Measurements from ENCODE around the gene SAMM50. TPM values are rescaled to one million over a fixed set of nuclear protein-coding genes. Genes with fewer than 3 reads are reported as not detected.

The SAMM50 gene
- total RNA-seq, 1 experiment from 2014 or later, result 57.5 TPM

- peak; percentile 59 for DNase-seq (ENCODE audit: low read depth)
Measured at GRCh38 chr22:43945632-43946383, 9.4 kb upstream of the SAMM50 start.

DNA sequence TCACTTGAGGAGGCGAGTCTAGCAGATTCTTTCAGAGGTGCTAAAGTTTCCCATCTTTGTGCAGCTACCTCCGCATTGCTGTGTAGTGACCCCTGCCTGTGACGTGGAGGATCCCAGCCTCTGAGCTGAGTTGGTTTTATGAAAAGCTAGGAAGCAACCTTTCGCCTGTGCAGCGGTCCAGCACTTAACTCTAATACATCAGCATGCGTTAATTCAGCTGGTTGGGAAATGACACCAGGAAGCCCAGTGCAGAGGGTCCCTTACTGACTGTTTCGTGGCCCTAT is 8.9 kb upstream of the SAMM50 start:
- no peak for DNase-seq (ENCODE audit: low read depth)

- DNase-seq (ENCODE audit: low read depth), result no peak
Measured at GRCh38 chr22:43948836-43949406, 6.3 kb upstream of the SAMM50 start.

DNA sequence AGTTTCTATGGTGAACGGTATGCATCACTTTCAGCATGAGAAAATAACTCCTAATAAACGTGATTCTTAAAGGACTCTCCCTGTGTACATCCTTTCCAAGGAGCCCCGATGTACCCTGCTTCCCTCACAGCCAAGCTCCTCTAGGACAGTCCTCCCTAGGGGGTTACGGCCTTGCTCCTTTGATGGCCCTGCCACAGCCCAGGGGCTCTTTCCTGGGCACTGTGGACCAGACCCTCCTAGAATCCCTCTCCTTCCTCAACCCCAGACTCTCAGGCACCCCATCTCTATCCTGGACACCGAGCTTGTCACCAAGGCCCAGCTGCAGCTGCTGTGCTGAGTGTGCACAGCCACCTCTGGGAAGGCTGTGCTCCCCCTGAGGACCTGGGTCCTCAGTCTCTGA is 3.9 kb upstream of the SAMM50 start:
- no peak for DNase-seq (ENCODE audit: low read depth)

DNA sequence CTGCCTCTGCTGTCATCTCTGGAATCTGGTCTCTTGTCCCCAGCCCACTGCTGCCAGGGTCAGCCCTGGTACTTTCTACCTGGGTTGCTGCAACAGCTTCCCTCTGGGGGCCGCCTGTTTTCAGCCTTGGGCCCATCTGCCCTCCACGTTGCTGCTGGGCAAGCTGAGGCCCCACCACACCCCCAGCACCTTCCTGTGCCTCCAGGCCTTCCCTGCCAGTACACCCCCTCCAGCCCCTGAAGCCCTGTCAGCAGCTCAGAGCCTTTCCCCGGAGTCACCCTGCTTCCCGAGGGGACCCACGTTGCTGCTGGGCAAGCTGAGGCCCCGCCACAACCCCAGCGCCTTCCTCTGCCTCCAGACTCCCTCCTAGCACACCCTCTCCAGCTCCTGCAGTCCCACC is 3.3 kb upstream of the SAMM50 start:
- no peak for DNase-seq (ENCODE audit: low read depth)

DNA sequence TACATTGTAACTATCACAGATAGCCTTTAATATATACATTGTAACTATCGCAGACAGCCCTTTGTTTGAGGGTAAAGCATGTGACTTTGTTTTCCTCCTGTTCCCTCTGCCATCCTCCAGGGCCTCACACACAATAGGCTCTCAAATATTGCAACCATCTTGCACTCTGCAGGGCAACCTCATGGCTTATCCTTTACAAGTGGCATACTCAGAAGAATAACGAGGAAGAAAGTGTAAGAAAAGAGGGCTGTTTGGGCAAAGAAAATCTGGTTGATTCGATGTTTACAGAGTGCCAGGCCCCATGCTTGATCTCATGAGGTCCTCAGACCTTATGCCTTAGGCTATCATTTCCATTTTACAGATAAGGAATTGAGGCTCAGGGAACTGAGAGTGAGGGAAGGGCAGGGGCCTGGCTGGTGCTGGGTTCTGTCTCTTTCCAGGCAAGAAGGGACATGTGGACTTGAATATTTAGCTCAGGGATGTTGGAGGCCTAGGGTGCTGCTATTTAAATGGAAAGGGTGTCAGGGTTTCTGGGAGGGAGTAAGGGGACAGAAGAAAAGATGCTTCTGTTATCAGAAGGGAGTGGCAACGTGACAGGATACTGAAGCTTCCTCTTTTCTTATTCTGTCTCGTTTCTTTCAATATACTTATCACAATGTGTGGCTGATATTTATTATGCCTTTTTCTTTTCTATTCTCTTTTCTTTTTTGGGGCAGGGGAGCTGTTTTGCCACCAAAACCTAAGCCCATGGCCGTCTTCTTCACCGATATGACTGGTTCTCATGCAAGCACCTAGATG is 1.1 kb upstream of the SAMM50 start:
- no peak for DNase-seq (ENCODE audit: low read depth)

GRCh38 chr22:43955883-43956782 is 891 bp downstream of the SAMM50 start:
- DNase-seq (ENCODE audit: low read depth), result no peak

GRCh38 chr22:43956805-43957463 is 1.7 kb downstream of the SAMM50 start:
- DNase-seq (ENCODE audit: low read depth), result no peak

DNA sequence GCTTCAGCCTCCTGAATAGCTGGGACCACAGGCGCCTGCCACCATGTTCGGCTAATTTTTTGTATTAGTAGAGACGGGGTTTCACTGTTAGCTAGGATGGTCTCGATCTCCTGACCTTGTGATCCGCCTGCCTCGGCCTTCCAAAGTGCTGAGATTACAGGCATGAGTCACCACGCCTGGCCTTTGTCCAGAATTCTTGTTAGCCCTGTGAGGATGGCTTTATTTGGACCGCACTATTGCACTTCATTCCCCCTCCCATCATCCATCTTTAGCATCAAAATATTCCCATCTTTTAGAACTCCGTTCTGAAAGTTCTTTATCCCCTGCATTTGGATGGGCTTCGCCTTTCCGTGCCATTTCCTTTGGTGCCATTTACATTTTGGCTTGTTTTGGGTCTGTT is 2.6 kb downstream of the SAMM50 start:
- no peak for DNase-seq (ENCODE audit: low read depth)

DNA sequence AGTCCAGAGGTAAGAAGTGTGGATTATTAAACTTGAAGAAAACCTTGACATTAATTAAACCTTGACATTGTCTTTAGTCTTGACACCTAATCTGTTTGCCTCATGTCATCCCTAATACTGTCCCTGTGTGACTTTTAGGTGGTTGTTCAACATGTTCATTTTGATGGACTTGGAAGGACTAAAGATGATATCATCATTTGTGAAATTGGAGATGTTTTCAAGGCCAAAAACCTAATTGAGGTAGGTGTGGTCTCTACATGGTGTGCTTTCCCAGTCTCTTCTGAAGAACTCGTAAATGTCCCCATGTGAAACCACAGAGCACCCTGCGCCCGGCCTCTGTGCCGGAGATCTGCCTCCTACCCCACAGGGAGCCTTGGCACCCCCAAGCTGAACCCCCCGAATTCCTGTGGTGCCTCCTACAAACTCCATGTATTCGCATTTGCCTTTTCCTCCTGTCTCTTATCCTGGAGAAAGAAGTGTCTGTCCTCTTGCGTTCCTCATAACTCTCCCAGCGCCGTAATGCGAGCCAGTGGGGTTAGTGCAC is 9.1 kb downstream of the SAMM50 start:
- no peak for DNase-seq (ENCODE audit: low read depth)

DNA sequence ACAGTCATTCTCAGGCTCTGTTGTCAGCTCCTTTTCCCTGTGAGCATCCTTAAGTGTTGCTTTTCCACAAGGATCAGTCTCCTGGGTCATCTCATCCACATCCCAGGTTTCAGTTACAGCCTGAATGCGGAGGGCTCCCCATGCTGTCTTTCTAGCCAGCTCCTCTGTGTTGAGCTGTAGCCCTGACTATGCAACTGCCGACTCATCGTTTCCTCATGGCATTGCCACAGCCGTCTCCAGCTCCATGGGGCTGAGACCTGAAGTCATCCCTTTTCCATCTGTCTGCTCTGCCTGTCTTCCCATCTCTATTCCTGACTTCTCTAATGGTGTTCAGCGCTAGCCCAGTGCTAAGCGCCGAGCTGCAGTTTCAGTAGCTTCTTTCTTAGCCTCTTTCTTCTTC is 11.8 kb downstream of the SAMM50 start:
- DNase-seq (ENCODE audit: low read depth), result no peak

DNA sequence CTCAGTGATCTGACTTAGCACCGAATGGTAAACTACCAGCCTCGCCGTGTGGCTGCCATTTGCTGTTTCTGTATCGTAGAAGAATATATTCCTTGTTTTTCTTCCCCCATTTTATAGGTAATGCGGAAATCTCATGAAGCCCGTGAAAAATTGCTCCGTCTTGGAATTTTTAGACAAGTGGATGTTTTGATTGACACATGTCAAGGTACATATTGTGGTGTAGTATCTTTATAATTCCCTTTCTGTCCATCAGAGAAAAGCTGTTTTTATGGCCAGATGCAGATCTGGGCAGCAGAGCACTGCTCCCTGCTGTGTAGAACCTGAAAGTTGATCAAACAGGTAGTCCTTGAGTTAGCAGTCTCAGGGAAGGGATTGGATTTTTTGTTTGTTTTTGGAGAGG is 13.4 kb downstream of the SAMM50 start:
- no peak for DNase-seq (ENCODE audit: low read depth)

- DNase-seq (ENCODE audit: low read depth), result no peak
Measured at GRCh38 chr22:43969021-43969878, 14.0 kb downstream of the SAMM50 start.

- no peak for DNase-seq (ENCODE audit: low read depth)
Measured at GRCh38 chr22:43969989-43970755, 14.9 kb downstream of the SAMM50 start.

DNA sequence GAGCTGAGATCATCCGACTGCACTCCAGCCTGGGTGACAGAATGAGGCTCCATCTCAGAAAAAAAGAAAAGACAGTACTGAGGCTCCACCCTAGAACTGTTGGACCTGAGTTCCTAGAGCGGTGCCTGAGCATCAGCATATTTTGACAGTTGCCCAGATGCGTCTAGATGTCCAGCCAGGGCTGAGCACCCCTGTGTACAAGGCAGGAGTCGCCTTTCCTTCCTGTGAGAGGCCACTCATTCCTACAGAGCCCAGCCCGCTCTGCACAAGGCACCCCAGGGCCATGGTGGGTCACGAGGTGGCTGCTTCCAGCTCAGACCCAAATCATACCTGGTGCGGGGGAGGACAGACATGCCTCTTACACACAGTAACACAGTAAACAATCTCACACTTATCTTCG is 15.9 kb downstream of the SAMM50 start:
- DNase-seq (ENCODE audit: low read depth), result no peak

GRCh38 chr22:43972931-43973462 is 17.8 kb downstream of the SAMM50 start:
- no peak for DNase-seq (ENCODE audit: low read depth)

- DNase-seq (ENCODE audit: low read depth), result no peak
Measured at GRCh38 chr22:43974028-43974545, 18.8 kb downstream of the SAMM50 start.

DNA sequence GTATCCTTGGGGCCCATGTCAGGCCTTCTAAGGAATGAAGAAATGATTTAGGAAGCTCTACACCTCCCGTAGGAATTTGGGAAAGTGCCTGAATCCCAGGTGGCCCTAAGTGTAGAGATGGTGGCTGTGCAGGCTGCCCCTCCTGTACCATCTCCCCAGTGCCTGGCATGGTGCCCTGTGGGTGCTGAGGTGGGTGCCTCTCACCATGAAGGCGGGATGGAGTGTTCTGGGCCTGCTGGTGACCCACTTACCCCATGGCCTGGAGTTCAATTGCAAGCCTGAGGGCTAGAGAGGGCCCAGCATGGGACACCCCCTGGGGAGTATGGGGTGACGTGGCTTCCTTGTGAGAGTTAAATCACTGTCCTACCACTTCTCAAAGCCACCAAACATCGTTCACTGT is 19.8 kb downstream of the SAMM50 start:
- DNase-seq (ENCODE audit: low read depth), result no peak
